GM18502 (cell line): ENCODE measurements around the gene SLC2A4RG.

ENCODE experiments used
- ATAC-seq: cut with Tn5 transposase; IDR thresholded peaks from one replicate; pipeline ENCODE4 v1.9.1; 2021; ENCODE audit warnings: mild to moderate bottlenecking; ENCODE audit not compliant: unreplicated experiment, poor library complexity

Gene SLC2A4RG

GRCh38 chr20:63699466-63700198 is 39.9 kb upstream of the SLC2A4RG start:
- no peak for ATAC-seq

DNA sequence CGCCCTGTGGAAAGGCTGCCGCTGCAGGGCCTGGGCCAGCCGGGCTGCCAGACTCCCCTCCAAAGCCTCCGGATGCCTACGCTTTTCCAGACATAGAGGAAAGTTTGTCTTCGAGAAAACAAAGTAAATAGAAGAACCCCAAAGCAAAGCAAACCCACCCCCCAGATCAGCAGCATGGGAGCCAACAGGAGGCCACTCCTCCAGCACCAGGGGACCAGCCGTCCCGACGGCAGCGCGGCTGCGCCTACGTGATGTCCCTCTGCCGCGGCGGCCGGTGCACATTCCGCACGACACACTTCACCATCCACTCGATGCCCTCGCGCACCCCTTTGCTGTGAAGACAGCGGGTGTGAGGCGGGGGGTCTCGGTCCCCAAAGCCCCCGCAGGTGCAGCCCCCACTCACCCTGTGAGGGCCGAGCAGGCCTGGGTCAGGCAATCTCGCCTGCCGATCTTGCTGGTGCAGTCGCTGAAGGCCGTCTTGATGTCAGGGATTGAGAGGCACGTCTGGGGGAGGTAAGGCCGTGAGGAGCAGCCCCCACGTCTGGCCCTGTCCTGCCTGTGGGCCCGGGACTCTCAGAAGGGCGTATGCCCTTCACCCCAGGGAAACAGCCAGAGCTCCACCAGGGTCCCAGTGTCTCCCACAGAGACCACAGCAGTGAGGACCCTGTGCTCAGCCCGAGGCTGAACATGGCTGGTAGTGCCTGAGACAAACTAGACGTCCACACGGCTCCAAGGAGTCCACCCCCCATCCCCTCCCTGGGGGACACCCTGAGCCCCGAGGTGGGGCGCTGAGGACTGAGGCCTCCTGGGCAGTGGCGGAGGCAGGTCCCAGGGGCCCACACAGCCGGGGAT is 39.2 kb upstream of the SLC2A4RG start:
- no peak for ATAC-seq

- ATAC-seq: no peak
Measured at GRCh38 chr20:63701051-63701328, 38.6 kb upstream of the SLC2A4RG start.

DNA sequence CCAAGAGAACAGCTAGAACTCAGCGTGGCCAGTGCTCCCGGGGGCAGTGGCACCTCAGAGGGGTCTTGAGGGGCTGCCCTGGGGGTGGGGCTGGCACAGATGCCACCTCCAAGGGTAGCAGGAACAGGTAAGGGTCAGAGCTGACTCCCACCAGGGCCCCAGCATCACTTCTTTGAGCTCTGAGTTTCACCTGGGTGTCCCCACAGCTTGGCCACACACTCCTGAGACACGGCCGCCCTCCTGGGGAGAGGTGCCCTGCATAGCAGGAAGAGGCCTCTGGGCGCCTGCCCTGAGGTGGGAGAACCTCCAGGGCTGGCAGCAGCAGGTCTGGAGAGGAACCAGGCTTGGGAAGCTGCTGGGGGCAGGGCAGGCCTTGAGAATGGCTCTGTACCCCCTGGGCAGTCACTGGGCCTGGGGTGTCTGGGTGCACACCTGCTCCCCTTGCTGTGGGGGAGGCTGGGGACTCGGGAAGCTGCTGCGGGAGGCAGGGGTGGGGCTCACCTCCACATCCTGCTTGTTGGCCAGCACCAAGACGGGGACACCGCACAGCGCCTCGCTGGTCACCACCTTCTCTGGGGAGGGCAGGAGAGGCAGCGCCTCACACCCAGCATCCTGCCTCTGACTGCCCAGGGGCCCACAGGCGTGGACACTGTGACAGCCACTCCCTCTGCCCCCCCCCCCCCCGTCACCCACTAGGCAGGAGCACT is 38.1 kb upstream of the SLC2A4RG start:
- ATAC-seq: no peak

- no peak for ATAC-seq
Measured at GRCh38 chr20:63702036-63702665, 37.4 kb upstream of the SLC2A4RG start.

DNA sequence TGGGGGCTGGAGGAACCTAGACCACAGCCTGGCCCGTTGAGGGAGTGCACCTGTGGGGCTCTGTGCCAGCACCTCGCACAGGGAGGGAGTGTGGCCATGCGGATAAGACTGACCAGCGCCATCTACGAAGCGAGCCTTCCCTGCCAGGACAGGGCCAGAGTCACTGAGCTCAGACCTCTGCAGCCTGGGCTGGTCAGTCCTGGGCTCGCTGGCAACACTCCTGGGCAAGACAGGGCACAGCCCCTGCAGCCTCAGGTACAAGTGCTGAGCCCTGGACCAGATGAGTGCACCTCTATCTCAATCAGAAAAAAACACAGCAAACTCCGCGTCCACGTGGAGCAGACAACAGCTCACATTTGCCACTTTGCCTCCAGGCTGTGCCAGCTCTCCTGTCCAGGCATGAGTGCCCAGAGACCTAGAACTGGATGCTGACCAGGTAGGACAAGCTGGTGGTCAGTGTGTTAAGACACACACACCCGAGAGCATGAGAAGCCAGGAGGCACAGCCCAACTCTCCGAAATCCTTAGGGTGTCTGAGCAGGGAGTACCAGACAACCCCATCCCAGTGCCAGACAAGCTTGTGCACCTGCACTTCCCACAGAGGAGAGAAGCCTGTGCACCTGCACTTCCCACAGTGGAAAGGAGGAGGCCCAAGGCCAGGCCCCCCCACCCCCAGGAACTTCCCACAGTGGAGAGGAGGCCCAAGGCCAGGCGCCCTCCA is 36.7 kb upstream of the SLC2A4RG start:
- ATAC-seq: no peak

DNA sequence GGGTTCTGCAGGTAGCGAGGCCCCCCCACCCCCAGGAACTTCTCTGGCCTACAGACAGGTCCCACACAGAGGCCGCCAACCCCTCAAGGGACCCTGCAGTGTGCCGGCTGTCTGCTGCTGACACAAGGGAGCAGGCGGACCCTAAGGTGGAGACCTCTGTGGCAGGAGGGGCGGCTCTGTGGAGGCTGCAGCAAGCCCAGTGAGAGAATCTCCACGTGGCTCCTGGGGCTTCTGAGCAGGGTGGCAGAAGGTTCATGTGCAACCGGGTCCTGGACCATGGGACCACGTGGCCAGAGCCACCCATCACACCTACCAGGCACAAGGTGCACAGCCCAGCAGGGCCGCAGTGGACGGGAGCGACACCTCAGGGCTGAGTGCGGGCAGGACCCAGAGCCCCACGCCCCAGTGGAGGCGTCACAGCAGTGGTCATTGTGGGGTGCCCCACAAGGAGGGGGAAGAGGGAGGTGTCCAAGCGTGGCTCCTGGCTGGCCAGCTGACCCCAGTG is 36.1 kb upstream of the SLC2A4RG start:
- no peak for ATAC-seq

GRCh38 chr20:63703976-63704748 is 35.4 kb upstream of the SLC2A4RG start:
- ATAC-seq: no peak

DNA sequence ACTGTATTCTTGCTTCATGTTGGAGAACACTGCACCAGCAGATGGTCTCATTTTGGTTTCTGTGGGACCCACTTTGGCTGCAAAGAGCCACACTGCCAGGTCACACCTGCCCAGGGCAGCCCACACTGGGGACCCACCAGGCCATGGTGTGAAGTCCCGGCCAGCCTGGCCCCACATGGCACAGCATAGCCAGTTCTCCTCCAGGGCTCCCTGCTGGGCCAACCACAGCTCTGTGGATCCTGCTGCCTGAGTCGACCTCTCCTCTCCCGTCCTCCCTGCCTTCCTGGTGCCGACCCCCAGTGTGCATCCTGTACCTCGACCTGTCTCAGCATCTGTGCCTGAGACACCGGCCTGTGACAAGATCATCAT is 34.8 kb upstream of the SLC2A4RG start:
- no peak for ATAC-seq

DNA sequence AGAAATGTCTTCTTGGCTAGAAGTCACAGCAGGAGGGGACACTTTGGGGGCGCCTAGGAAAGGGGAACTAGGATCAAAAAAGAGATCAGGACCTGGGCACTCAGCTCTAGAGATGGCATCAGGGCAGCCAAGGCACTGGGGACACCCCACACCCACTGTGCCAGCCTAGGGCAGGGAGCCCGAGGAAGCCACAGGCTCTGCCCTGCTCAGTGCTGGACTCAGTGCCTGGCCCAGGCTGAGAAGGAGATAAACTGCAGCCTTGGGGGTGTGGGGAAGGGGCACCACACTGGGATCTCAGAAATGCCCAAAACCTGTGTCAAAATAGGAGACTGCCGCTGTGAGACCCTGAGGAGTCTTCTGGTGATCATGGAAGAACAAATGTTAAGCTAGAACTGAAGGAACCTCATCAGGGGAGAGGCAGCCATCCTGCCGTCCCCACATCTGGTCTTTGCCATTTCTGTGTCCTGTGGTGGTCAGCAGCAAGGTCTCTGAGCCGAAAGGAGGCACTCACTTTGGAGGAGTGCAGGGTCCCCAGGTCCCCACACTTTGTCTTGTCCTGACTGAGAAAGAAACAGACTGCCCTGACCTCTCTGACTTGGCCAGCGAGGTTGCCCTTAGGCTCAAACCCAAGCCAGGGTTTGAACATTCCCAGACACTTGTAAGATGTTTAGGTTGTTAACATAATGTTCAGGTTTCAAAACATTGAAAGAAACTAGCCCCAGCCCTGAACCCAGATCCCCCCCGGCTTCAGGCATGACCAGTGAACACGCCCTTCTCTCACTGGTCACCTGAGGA is 34.1 kb upstream of the SLC2A4RG start:
- ATAC-seq: no peak

- no peak for ATAC-seq
Measured at GRCh38 chr20:63706027-63706695, 33.4 kb upstream of the SLC2A4RG start.

- ATAC-seq: peak; percentile 42
Measured at GRCh38 chr20:63706852-63707557, 32.6 kb upstream of the SLC2A4RG start.

DNA sequence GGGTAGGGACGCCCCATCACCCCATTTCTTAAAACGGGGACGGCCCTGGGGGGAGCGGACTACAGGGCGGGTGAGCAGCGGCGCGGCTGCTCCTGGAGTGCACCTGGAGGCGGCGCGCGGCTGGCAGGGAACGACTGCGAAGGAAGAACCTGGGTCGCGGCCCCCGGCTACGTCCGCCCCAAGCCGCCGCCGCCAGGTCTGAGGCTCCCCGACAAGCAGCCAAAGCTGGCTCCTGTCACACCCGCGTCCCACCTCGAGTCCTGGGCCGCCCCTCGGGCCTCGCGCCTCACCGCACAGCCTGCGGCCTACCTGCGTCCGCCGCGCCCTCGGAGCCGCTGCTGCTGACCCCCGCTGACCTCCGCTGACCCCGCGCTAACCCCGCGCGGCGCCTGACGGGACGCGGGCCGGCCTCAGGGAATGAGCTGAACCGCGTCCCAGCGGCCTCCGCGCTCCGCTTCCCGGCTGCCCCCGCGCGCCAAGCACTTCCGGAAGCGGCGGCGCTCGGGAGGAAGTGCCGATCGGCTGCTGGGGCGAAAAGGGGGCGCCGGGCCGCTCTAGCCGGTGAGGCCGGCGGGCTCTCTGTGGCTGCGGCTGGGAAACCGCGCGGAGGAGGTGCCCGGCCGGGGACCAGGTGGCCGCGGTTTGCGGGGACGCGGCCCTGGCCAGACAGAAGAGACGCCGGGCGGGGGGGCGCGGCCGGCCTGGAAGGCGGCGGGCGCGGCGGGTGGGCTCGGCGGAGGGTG is 31.8 kb upstream of the SLC2A4RG start, which contains the start of the genes ARFRP1 and ZGPAT:
Gene ARFRP1 (minus strand): TSS at position 419 of the 743 bp plus-strand sequence. CDS start 885 bp downstream, outside the sequence.
Gene ZGPAT (plus strand): TSS at position 482 of the 743 bp plus-strand sequence. CDS start 542 bp downstream, outside the sequence.
- peak; percentile 66 for ATAC-seq

DNA sequence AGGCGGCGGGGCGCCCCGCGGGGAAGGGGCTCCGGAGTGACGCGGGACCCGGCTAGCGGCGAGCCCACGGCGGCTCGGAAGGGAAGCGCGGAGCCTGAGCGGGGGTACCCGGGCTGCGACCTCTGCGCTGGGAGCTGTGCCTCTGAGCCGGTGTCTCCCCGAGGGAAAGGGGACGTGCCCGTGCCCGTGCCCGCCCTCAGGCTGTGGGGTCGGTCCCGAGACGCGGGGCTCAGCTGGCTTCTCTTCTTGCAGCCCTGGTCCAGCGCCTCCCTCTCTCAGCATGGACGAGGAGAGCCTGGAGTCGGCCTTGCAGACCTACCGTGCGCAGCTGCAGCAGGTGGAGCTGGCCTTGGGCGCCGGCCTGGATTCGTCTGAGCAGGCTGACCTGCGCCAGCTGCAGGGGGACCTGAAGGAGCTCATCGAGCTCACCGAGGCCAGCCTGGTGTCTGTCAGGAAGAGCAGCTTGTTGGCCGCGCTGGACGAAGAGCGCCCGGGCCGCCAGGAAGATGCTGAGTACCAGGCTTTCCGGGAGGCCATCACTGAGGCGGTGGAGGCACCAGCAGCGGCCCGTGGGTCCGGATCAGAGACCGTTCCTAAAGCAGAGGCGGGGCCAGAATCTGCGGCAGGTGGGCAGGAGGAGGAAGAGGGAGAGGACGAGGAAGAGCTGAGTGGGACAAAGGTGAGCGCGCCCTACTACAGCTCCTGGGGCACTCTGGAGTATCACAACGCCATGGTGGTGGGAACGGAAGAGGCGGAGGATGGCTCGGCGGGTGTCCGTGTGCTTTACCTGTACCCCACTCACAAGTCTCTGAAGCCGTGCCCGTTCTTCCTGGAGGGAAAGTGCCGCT is 31.1 kb upstream of the SLC2A4RG start:
- peak; percentile 19 for ATAC-seq

- no peak for ATAC-seq
Measured at GRCh38 chr20:63709149-63709527, 30.4 kb upstream of the SLC2A4RG start.
